HuH-7 (cell line): ENCODE measurements around the gene XPNPEP3.
"Not testable (repeated sequence)": the region's sequence is repeated elsewhere in the genome, so short reads cannot be mapped to it uniquely, and the experiment has no call there.

Experiments
- DNase-seq: peaks from one replicate; pipeline ENCODE4 v3.0.0; 2011; ENCODE audit warnings: low spot score

XPNPEP3 gene

GRCh38 chr22:40857309-40857855, 434 bp downstream of the XPNPEP3 start:
- no peak for DNase-seq

- no peak for DNase-seq
These were observed 5.1 kb downstream of the XPNPEP3 start, which contains the start of gene DNAJB7 for GRCh38 chr22:40862013-40862412. Gene DNAJB7 (minus strand): TSS chr22:40862113. CDS start chr22:40861994, 119 bp downstream.

- DNase-seq, result no peak
These were observed 5.6 kb downstream of the XPNPEP3 start for GRCh38 chr22:40862537-40862936.

GRCh38 chr22:40867109-40867508, 10.2 kb downstream of the XPNPEP3 start:
- no peak for DNase-seq

- DNase-seq, result not testable (repeated sequence)
These were observed 11.4 kb downstream of the XPNPEP3 start for GRCh38 chr22:40868379-40868778.

- DNase-seq, result no peak
These were observed 17.1 kb downstream of the XPNPEP3 start for GRCh38 chr22:40874016-40874415.

GRCh38 chr22:40875111-40875510, 18.2 kb downstream of the XPNPEP3 start:
- no peak for DNase-seq

- no peak for DNase-seq
These were observed 20.0 kb downstream of the XPNPEP3 start for GRCh38 chr22:40876907-40877306.

- no peak for DNase-seq
These were observed 20.5 kb downstream of the XPNPEP3 start for GRCh38 chr22:40877488-40877887.

- DNase-seq, result no peak
These were observed 22.0 kb downstream of the XPNPEP3 start for GRCh38 chr22:40878922-40879321.

GRCh38 chr22:40889116-40889515, 32.2 kb downstream of the XPNPEP3 start:
- DNase-seq, result no peak

- DNase-seq, result no peak
These were observed 33.9 kb downstream of the XPNPEP3 start for GRCh38 chr22:40890881-40891280.

- DNase-seq, result no peak
These were observed 37.5 kb downstream of the XPNPEP3 start for GRCh38 chr22:40894417-40894816.

- DNase-seq, result peak; percentile 38
These were observed 42.0 kb downstream of the XPNPEP3 start for GRCh38 chr22:40898850-40899357.

- no peak for DNase-seq
These were observed 47.2 kb downstream of the XPNPEP3 start for GRCh38 chr22:40904101-40904500.

- no peak for DNase-seq
These were observed 51.9 kb downstream of the XPNPEP3 start for GRCh38 chr22:40908895-40909294.

GRCh38 chr22:40911772-40912171, 54.8 kb downstream of the XPNPEP3 start:
- no peak for DNase-seq

- DNase-seq, result not testable (repeated sequence)
These were observed 56.0 kb downstream of the XPNPEP3 start for GRCh38 chr22:40912987-40913386.

GRCh38 chr22:40919446-40919845, 62.5 kb downstream of the XPNPEP3 start:
- DNase-seq, result no peak

GRCh38 chr22:40920526-40920925, 63.6 kb downstream of the XPNPEP3 start:
- no peak for DNase-seq

GRCh38 chr22:40922484-40923303, 65.7 kb downstream of the XPNPEP3 start:
- DNase-seq, result peak; percentile 30

GRCh38 chr22:40928657-40929056, 71.7 kb downstream of the XPNPEP3 start:
- no peak for DNase-seq

GRCh38 chr22:40932396-40932795, 75.4 kb downstream of the XPNPEP3 start:
- DNase-seq, result no peak
